GM06990 (cell line): ENCODE results near the gene NIF3L1.

Experiments used
- DNase-seq: peaks from one replicate; pipeline ENCODE4 v3.0.0-alpha.2; 2011; ENCODE audit not compliant: insufficient read length; ENCODE audit errors: extremely low read depth
- H3K27me3 ChIP-seq: replicated peaks from 2 replicates; pipeline ENCODE4 v1.6.0; 2011; ENCODE audit warnings: low read length; ENCODE audit not compliant: control insufficient read depth, insufficient read depth
- H3K36me3 ChIP-seq: 2 replicates; pipeline ENCODE4 v1.5.1; 2011; ENCODE audit warnings: low read length; ENCODE audit not compliant: control insufficient read depth, insufficient read depth
- H3K4me3 ChIP-seq: replicated peaks from 2 replicates; pipeline ENCODE4 v1.5.1; 2011; ENCODE audit warnings: low read depth, mild to moderate bottlenecking, control low read depth, low read length
- TF ChIP-seq, protein P1 (sequence below): IDR thresholded peaks from 2 replicates; pipeline ENCODE4 v1.5.1; 2011; ENCODE audit warnings: low read length, control low read depth, mild to moderate bottlenecking, inconsistent platforms; ENCODE audit not compliant: insufficient read depth, poor library complexity, severe bottlenecking

NIF3L1 gene

DNA sequence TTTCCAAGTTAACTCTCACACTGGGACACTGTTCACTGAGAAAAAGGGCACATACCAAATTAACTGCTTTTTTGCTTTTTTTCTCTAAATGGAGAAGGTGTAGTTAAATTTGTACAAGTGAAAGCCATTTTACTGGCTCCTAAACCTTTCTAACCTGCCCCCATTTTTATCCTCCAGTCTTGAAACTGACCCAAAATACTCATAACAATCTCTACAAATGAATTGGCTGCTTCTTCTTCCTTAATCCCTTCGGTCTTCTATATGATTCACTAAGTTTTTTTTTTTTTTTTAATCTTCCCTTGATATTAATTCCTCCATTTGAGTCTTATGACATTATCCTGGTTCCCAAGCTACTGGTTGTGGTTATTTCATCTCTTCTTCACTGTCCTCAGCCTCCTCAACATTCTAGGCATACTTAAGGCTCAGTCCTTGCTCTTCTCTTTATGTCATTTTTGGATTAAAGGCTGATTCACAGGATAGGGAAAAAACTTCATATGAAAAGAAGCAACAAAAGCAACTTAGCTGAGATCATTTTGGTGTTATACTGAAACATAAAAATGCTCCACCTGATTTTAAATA is 54.4 kb downstream of the NIF3L1 start:
- Histone ChIP-seq H3K36me3 (peaks cover 3% of the 10 kb centered on the region), H3K4me3 (no peak overlapping the region), H3K27me3 (no peaks in the 10 kb centered on the region)
- TF ChIP-seq, protein P1, sequence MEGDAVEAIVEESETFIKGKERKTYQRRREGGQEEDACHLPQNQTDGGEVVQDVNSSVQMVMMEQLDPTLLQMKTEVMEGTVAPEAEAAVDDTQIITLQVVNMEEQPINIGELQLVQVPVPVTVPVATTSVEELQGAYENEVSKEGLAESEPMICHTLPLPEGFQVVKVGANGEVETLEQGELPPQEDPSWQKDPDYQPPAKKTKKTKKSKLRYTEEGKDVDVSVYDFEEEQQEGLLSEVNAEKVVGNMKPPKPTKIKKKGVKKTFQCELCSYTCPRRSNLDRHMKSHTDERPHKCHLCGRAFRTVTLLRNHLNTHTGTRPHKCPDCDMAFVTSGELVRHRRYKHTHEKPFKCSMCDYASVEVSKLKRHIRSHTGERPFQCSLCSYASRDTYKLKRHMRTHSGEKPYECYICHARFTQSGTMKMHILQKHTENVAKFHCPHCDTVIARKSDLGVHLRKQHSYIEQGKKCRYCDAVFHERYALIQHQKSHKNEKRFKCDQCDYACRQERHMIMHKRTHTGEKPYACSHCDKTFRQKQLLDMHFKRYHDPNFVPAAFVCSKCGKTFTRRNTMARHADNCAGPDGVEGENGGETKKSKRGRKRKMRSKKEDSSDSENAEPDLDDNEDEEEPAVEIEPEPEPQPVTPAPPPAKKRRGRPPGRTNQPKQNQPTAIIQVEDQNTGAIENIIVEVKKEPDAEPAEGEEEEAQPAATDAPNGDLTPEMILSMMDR = no peak
- DNase-seq = no peak

DNA sequence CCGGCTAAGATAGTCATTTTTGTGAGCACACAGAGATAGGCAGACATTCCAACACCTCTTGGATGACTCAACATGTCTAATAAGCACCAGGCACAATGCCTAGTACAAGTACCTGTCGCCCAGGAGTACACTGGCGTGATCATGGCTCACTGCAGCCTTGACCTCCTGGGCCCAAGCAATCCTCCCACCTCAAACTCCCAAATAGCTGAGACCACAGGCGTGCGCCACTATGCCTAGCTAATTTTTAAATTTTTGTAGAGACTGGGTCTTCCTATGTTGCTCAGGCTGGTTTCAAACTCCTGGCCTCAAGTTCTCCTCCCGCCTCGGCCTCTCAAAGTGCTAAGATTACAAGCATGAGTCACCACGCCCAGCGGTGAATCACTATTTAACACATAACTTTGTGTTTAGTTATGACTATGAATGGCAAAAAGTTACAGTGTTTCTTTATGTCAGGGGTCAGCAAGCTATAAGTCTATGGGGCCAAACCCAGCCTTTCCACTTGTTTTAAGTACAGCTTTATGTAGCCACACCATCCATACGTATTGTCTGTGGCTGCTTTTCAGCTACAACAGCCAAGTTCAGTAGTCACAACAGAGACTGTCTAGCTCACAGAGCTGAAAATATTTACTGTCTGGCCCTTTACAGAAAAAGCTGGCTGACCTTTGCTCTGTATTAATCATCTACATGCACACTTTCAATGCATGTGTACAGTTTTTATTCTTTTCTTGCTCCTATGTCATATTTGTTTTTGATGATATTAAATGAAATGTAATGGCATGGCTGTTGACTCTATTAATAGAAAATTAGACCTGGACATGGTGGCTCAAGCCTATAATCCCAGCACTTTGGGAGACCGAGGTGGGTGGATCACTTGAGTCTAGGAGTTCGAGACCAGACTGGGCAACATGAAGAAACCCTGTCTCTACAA is 55.6 kb downstream of the NIF3L1 start:
- H3K4me3 ChIP-seq = no peak overlapping the region
- peaks cover 3% of the 10 kb centered on the region for H3K36me3 ChIP-seq
- TF ChIP-seq, protein P1 = no peak
- DNase-seq = no peak
- H3K27me3 ChIP-seq = no peaks in the 10 kb centered on the region

DNA sequence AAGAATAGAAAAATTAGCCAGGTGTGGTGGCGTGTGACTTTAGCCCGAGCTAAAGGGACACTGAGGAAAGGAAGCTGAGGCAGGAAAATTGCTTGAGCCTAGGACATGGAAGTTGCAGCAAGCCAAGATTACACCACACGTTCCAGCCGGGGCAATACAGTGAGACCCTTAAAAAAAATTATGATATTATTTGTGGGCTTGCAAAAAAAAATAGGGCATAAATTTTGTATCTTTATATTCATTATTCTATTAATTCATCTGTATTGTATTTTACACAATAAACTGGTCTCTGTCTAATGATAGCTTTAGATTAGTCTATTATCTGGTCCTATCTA is 56.2 kb downstream of the NIF3L1 start:
- TF ChIP-seq, protein P1 = no peak
- Histone ChIP-seq H3K27me3 (no peaks in the 10 kb centered on the region), H3K4me3 (no peak overlapping the region), H3K36me3 (peaks cover 3% of the 10 kb centered on the region)
- DNase-seq = no peak

DNA sequence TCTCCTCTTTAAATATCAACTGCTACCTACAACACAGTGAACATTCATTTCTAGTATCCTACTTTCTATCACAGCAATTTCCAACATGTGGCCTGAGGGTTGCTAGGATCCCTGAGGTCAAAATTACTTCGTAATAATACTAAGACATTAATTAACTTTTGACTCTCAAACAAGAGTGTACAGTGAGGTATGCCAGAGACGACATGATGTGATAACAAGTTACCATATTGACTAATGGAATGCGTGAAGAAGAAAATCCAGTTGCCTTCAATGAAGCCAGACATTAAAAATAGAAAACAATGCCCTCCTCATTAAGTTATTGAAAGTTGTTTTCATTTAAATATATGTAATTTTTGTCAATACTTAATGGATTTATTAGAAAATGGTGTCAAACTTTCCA is 61.2 kb downstream of the NIF3L1 start:
- no peak for DNase-seq
- no peaks in the 10 kb centered on the region for H3K27me3 ChIP-seq
- H3K36me3 ChIP-seq = no peaks in the 10 kb centered on the region; the same call in 1 of the 2 replicates
- TF ChIP-seq, protein P1 = no peak
- H3K4me3 ChIP-seq = no peak overlapping the region
